Activated T-helper 2 cell treated with anti-CD3 and anti-CD28 coated beads, Interferon-gamma antibody, Interleukin-2, Interleukin-4, amounts not matched to agents 10 μg/mL and 5 μg/mL and 100 μg/mL, durations not matched to agents 14 hours and 24 hours and 36 hours (primary cell): ENCODE measurements around the gene PDZRN3. TPM values are rescaled to one million over a fixed set of nuclear protein-coding genes. Genes with fewer than 3 reads are reported as not detected.

Source experiments
- DNase-seq: peaks from one replicate; pipeline ENCODE4 v3.0.0; 2021; ENCODE audit warnings: low spot score
- H3K27ac Mint-ChIP-seq: one replicate; pipeline ENCODE4 v1.8.0; 2021; ENCODE audit warnings: mixed read lengths
- H3K27me3 Mint-ChIP-seq: one replicate; pipeline ENCODE4 v1.8.0; 2021; ENCODE audit warnings: low read depth, mixed read lengths
- H3K36me3 Mint-ChIP-seq: one replicate; pipeline ENCODE4 v1.8.0; 2021; ENCODE audit warnings: low read depth, mixed read lengths
- H3K4me1 Mint-ChIP-seq: one replicate; pipeline ENCODE4 v1.8.0; 2021; ENCODE audit warnings: low read depth, mixed read lengths
- H3K4me3 Mint-ChIP-seq: one replicate; pipeline ENCODE4 v1.8.0; 2021; ENCODE audit warnings: low read depth, mild to moderate bottlenecking, moderate library complexity, mixed read lengths
- H3K9me3 Mint-ChIP-seq: one replicate; pipeline ENCODE4 v1.8.0; 2021; ENCODE audit warnings: mixed read lengths
- intact Hi-C: fragments of 100-400 bp; cut with micrococcal nuclease; formaldehyde crosslinking; loops from one replicate; pipeline ENCODE4 v1.15.1; 2023
- total RNA-seq: library from RNA; stranded (reverse); gene quantifications from 2 replicates; pipeline ENCODE4 v1.2.3, GENCODE V29; 2022

The PDZRN3 gene
- total RNA-seq, 1 donor from 2014 or later = not detected

DNA sequence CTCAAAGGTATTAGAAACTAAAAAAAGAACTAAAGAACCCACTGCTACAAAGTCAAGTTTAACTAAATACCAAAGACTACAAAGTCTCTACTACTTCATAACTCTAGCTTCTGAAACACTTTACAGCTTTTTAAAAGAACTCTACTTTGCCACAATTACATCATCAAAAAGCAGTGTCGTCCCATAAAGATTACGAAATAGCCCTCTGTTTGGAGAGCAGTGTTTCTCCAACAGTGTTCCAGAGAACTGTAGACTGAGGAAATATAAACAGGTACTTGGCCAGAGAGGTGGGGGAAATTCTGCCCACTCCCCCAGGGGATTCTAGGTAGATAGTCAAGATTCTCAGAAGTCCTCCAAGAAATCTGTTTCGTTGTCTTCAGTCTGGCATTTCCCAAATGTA is 225.6 kb downstream of the PDZRN3 start:
- no peaks in the 10 kb centered on the region for H3K27me3 Mint-ChIP-seq
- intact Hi-C loops = no loop called here
- no peaks in the 10 kb centered on the region for H3K4me1 Mint-ChIP-seq

DNA sequence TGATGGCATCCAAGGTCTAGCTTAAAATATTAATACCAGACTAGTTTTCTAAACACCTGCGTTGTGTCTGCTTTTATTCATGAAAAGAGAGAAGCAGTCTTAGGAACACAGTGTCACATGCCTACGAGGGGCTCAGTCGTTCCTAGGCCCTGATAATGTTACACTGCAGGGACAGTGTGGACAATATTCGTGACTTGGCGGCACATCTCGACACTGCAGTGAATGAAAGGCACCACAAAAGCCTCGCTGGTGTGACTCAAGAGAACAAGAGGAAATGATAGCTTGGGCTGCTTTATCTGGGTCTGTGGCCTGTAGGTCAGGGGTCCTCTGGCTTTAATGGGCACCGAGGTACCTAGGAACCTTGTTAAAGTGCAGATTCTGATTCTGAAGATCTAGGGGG is 226.7 kb downstream of the PDZRN3 start:
- no peak overlapping the region for H3K4me3 Mint-ChIP-seq
- intact Hi-C loops = no loop called here
- H3K9me3 Mint-ChIP-seq = no peaks in the 10 kb centered on the region
- H3K27me3 Mint-ChIP-seq = no peaks in the 10 kb centered on the region
- DNase-seq = no peak
- no peak overlapping the region for H3K27ac Mint-ChIP-seq
- no peaks in the 10 kb centered on the region for H3K36me3 Mint-ChIP-seq
- no peaks in the 10 kb centered on the region for H3K4me1 Mint-ChIP-seq

More for the DNA sequence above, 225.6 kb downstream of the PDZRN3 start:
- Mint-ChIP-seq H3K4me3 (no peak overlapping the region), H3K27ac (no peak overlapping the region), H3K9me3 (no peaks in the 10 kb centered on the region), H3K36me3 (no peaks in the 10 kb centered on the region)
- DNase-seq = no peak

DNA sequence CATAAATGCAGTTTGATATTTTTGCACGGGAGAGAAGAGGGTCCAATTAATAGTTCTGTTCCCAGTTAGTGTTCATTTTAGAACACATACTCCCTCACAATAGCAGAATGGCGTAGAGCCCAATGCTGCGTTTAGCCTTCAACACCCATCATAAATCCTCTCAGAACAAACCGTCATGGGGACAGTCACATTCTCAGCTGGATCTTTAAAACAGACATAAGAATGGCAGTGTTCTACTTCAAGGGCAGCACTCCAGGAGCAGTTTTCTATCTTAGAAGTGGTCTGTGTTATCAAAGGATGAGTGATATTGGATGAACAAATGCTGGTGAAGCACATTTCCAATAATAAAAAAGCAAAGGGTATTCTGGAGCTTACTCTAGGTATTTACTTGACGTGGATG is 230.5 kb downstream of the PDZRN3 start:
- Mint-ChIP-seq H3K4me3 (no peak overlapping the region), H3K4me1 (no peaks in the 10 kb centered on the region), H3K27ac (no peak overlapping the region), H3K36me3 (no peaks in the 10 kb centered on the region), H3K9me3 (no peaks in the 10 kb centered on the region), H3K27me3 (no peaks in the 10 kb centered on the region)
- DNase-seq = no peak
- intact Hi-C loops = no loop called here

DNA sequence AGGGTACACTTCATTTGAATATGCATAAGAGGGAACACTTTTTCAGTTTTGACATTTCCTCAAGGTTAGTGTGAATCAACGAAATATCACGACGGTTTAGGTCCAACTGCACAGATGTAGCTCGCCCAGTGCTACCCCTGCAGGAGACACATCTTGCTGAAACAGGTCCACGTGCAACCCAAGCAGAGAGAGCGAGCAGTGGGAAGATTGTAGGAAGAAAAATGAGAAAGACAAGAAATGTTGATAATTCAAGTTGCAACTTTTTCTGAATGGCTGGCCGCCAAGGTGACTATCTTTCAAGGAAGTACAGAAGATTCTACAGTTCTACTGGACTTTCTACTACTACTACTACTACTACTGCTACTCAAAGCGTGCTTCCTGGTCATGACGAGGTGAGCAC is 231.7 kb downstream of the PDZRN3 start:
- no peaks in the 10 kb centered on the region for H3K36me3 Mint-ChIP-seq
- no peak overlapping the region for H3K27ac Mint-ChIP-seq
- H3K9me3 Mint-ChIP-seq = no peaks in the 10 kb centered on the region
- no peak overlapping the region for H3K4me3 Mint-ChIP-seq
- intact Hi-C loops = no loop called here
- DNase-seq = no peak
- H3K27me3 Mint-ChIP-seq = no peaks in the 10 kb centered on the region
- no peaks in the 10 kb centered on the region for H3K4me1 Mint-ChIP-seq

DNA sequence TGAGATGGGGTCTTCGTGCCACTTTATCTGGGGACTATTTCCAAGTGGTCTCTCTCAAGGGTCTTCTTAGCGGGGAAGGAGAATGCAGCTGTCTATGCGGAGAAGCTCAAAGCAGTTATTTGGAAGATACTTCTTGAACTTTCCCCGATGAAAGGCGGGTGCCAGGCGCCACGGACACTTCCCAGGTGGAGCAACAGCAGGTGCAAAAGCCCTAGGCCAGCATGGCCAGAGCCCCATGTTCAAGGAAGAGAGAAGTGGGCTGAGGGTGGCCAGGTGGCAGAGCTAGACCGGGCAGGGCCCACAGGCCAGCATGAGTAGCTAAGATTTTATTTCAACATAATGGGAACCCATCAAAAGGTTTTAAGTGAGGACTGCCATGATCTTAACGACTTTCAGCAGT is 232.8 kb downstream of the PDZRN3 start:
- no peaks in the 10 kb centered on the region for H3K27me3 Mint-ChIP-seq
- no peak overlapping the region for H3K27ac Mint-ChIP-seq
- H3K4me1 Mint-ChIP-seq = no peaks in the 10 kb centered on the region
- intact Hi-C loops = no loop called here
- H3K9me3 Mint-ChIP-seq = no peaks in the 10 kb centered on the region
- H3K36me3 Mint-ChIP-seq = no peaks in the 10 kb centered on the region
- no peak for DNase-seq
- H3K4me3 Mint-ChIP-seq = no peak overlapping the region

DNA sequence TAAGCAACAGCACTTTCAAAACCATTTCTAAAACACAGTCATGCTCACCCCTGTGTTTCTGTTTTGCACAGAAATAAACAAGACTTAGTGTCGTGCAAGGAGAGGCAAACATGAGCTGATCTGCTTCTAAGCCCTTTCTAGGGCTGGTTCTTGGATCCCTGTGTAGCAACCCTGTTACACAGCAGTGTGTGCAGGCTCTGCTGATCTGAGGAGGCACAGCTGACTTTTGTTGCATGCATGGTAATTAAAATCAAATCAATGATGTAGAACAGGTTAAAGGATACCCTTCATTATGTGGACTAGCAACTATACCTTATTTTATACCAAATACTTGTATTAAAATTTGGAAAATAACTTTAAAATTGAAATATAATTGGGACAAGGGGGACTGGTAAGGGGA is 234.8 kb downstream of the PDZRN3 start:
- intact Hi-C loops = no loop called here
- no peaks in the 10 kb centered on the region for H3K36me3 Mint-ChIP-seq
- no peak for DNase-seq
- no peaks in the 10 kb centered on the region for H3K27me3 Mint-ChIP-seq
- no peaks in the 10 kb centered on the region for H3K4me1 Mint-ChIP-seq
- H3K27ac Mint-ChIP-seq = no peak overlapping the region
- H3K4me3 Mint-ChIP-seq = no peak overlapping the region
- H3K9me3 Mint-ChIP-seq = no peaks in the 10 kb centered on the region

DNA sequence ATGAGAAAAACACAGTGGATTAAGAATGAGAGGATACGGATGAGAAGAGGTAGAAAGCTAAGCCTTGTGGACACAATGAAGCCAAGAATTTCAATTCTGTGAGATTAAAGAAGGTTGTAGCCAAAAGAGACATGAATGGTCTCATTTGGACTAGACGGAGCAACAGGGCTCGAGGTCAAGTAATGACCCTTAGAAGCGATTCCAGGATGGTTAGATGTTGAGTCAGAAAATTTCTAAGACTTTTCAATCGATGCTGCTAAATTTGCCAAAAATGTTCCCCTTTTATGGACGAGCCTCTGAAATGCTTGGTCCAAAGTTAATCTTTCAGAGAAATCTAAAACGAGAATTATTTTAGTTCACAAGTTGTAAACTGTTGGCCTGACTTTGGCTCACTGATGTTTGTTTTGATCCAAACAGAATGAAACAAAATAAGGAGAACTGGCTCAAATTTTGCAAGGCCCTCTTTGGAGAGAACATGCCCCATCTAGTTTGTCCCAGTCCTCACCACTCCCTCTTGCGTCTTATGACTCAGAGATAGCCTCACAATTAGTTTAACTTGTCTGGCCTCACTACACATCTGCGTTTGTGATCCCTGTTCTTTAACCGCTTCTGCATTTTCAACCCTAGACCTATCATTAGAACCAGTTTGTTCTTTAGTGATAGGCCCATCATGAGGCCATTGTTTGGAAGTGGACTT is 235.5 kb downstream of the PDZRN3 start:
- no peak overlapping the region for H3K4me3 Mint-ChIP-seq
- no peaks in the 10 kb centered on the region for H3K4me1 Mint-ChIP-seq
- intact Hi-C loops = no loop called here

DNA sequence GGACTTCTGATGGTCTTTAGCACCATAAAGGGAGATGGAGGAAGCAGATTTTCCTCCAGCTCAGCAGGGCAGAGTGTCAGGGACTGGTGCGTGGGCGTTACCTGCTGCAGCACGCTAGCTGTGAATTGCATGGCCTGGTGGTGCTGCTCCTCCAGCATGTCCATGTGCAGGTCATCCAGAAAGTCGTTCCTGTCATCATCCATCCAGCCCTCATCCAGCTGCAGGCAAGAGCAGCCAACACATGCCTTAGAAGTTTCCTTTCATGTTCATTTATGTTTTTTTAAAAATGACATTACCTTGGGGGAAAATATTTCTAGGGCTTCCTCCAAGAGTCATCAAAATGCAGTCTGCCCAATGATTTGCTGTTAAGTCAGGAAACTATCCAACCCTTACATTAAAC is 239.2 kb downstream of the PDZRN3 start:
- Mint-ChIP-seq H3K9me3 (no peaks in the 10 kb centered on the region), H3K36me3 (no peaks in the 10 kb centered on the region), H3K4me1 (no peaks in the 10 kb centered on the region), H3K4me3 (no peak overlapping the region), H3K27me3 (no peaks in the 10 kb centered on the region), H3K27ac (no peak overlapping the region)
- DNase-seq = no peak
- intact Hi-C loops = no loop called here

More for the DNA sequence above, 235.5 kb downstream of the PDZRN3 start:
- Mint-ChIP-seq H3K27ac (no peak overlapping the region), H3K36me3 (no peaks in the 10 kb centered on the region), H3K9me3 (no peaks in the 10 kb centered on the region), H3K27me3 (no peaks in the 10 kb centered on the region)
- DNase-seq = no peak

DNA sequence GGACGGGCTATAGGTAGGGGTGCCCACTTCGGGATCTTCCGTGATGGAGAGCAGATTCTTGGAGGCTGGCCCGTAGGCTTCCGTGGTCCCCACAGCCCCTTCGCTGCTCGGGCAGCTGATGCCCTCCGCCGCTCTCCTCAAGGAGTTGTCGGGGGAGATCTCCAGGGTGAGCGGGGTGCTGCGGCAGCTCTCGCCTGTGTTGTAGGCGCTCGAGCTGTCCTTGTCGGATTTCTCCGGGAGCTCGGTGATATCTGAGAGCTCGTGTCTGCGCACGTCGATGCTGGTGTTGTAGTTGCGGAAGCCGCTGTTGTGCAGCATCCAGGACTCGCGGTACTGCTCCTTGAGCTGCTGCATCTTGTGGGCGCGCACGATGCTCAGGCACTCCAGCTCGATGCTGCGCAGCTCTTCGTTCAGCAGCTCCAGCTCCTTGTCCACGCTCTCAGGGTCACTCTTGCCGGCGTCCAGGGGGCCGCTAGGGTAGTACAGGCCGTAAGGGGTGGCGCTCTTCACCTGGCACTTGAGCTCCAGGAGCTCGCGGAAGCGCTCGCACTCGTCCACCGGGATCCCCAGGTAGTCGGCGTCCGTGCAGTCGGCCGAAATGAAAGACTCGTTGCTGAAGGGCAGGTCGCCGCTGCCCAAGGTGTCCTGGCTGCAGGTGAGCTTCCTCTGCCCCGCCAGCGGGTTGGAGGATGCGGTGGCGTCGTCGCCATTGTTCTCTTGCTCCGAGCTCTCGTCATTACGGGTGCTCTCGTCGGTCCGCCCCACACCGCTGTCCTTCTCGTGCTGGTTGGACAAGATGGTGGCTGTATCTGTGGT is 240.4 kb downstream of the PDZRN3 start:
- DNase-seq = no peak
- Mint-ChIP-seq H3K27ac (no peak overlapping the region), H3K9me3 (no peaks in the 10 kb centered on the region), H3K4me3 (no peak overlapping the region), H3K36me3 (no peaks in the 10 kb centered on the region), H3K27me3 (no peaks in the 10 kb centered on the region), H3K4me1 (no peaks in the 10 kb centered on the region)
- intact Hi-C loops = no loop called here

DNA sequence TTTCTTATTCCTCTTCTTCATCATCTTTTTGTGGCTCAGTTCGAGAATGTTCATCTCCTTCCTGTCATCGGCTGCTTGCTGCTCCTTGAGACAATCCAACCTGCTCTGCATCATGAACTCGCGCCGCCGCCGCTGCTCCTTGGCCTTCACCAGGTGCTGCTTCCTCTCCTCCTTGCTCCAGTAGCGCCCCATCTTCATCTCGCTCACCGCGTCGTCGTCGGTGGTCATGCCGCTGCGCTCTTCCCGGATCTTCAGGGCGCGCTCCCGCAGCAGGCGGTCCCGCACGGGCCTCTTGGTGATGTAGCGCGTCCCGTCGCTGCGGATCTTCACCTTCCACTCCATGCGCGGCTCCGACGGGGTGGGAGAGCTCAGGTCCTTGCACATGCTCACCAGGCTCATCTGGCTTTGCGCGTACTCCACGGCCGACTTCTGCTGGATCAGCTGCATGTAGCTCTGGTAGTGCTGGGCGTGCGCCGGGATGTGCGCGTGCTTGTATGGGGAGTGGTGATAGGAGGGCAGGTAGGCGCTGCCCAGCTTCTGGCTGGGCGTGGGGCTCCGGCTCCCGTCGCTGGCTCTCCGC is 241.2 kb downstream of the PDZRN3 start:
- no peak overlapping the region for H3K4me3 Mint-ChIP-seq
- no peaks in the 10 kb centered on the region for H3K9me3 Mint-ChIP-seq
- H3K27ac Mint-ChIP-seq = no peak overlapping the region
- H3K4me1 Mint-ChIP-seq = no peaks in the 10 kb centered on the region
- H3K27me3 Mint-ChIP-seq = no peaks in the 10 kb centered on the region
- no peaks in the 10 kb centered on the region for H3K36me3 Mint-ChIP-seq
- intact Hi-C loops = no loop called here
- DNase-seq = no peak

DNA sequence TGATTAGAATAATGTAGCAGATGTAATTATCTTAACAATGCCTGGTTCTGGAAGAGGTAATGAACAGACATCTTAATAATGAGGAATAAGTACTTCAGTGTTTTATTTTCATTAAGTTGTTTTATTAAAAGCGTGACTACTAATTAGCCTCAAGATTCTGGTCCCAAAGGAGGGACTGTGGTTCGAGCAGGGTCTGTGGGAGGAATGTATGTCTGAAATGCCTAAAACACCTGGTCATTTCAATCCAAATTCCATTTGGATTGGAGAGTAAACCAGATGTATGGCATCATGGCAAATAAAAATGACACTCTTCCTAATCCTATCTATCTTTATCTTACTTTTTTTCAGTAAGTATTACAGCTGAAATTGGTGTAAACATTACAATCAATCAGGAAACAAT is 243.2 kb downstream of the PDZRN3 start:
- Mint-ChIP-seq H3K27ac (no peak overlapping the region), H3K27me3 (no peaks in the 10 kb centered on the region), H3K9me3 (no peaks in the 10 kb centered on the region), H3K4me3 (no peak overlapping the region), H3K36me3 (no peaks in the 10 kb centered on the region), H3K4me1 (no peaks in the 10 kb centered on the region)
- intact Hi-C loops = no loop called here
- DNase-seq = no peak

DNA sequence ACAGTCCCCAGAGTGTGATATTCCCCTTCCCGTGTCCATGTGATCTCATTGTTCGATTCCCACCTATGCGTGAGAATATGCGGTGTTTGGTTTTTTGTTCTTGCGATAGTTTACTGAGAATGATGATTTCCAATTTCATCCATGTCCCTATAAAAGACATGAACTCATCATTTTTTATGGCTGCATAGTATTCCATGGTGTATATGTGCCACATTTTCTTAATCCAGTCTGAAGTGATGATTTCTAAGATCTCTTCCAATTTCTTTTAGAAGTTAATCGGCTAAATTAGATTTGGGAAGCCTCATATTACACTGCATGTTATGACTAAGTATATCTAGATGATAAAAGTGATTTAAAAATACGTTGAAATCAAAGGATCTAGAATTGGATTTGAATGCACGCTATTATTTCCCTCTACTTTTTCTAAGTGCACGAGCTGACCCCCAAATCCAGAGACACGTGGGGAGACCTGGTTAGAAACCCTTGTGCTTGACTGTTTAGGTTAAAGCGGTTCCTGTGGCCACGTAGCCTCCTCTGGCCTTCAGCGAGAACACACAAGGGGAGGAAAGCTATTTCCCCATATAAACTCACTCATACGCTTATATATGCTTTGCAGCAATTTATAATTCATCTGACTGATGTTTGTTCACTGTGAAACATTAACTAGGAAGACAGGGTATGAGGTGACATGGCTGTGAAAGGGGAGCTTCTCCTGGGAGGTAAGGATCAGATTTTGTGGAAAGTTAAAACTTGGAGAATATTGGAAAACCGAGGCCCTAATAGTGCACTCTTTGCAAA is 243.8 kb downstream of the PDZRN3 start:
- no peaks in the 10 kb centered on the region for H3K9me3 Mint-ChIP-seq
- no peaks in the 10 kb centered on the region for H3K27me3 Mint-ChIP-seq
- H3K27ac Mint-ChIP-seq = no peak overlapping the region
- DNase-seq = no peak
- no peaks in the 10 kb centered on the region for H3K4me1 Mint-ChIP-seq
- H3K36me3 Mint-ChIP-seq = no peaks in the 10 kb centered on the region
- no peak overlapping the region for H3K4me3 Mint-ChIP-seq
- intact Hi-C loops = no loop called here
